Large intestine (tissue), 3 donors: ENCODE results near the gene ARHGEF39. TPM values are rescaled to one million over a fixed set of nuclear protein-coding genes. Genes with fewer than 3 reads are reported as not detected.

ENCODE experiments used
- DNase-seq, 2 donors: peaks; one replicate each; pipeline versions ENCODE4 v3.0.0 to v3.0.0-alpha.2; 2013
- H3K27ac ChIP-seq: one replicate; pipeline ENCODE4 v1.5.1; 2013; ENCODE audit warnings: low read length
- H3K27me3 ChIP-seq: 2 replicates; pipeline ENCODE4 v1.6.1; 2013; ENCODE audit warnings: low read length; ENCODE audit not compliant: control insufficient read depth, insufficient read depth
- H3K36me3 ChIP-seq: 2 replicates; pipeline ENCODE4 v1.6.1; 2013; ENCODE audit warnings: low read length; ENCODE audit not compliant: control insufficient read depth, insufficient read depth
- H3K4me1 ChIP-seq: one replicate; pipeline ENCODE4 v1.6.1; 2013; ENCODE audit warnings: low read length; ENCODE audit not compliant: control insufficient read depth, insufficient read depth
- H3K4me3 ChIP-seq: one replicate; pipeline ENCODE4 v1.5.1; 2013; ENCODE audit warnings: low read length
- H3K9me3 ChIP-seq: one replicate; pipeline ENCODE4 v1.6.1; 2013; ENCODE audit warnings: mild to moderate bottlenecking, low read depth, low read length, moderate library complexity; ENCODE audit not compliant: control insufficient read depth
- WGBS: methylation state at CpG from one replicate; pipeline ENCODE4 v1.1.5; 2013; ENCODE audit warnings: low lambda C conversion rate; ENCODE audit not compliant: insufficient coverage; 5-methylcytosine and 5-hydroxymethylcytosine counted together
- polyA plus RNA-seq: library from polyadenylated mRNA; unstranded; fragments of 120-200 nt; gene quantifications from one replicate; pipeline ENCODE4 v1.2.1, GENCODE V29; 2013

Gene ARHGEF39
- polyA plus RNA-seq, 1 donor = 5.2 TPM

- Histone ChIP-seq H3K4me3 (peak overlapping the region; percentile 55), H3K4me1 (peaks cover 13% of the 10 kb centered on the region), H3K9me3 (no peaks in the 10 kb centered on the region), H3K36me3 (no peaks in the 10 kb centered on the region), H3K27ac (no peak overlapping the region), H3K27me3 (peaks cover 7% of the 10 kb centered on the region)
- WGBS = no CpG with 5 or more reads among the region's 51 CpGs
- DNase-seq = peak; percentile 47 to 50
Observed at GRCh38 chr9:35675732-35676392, 10.9 kb upstream of the ARHGEF39 start.

DNA sequence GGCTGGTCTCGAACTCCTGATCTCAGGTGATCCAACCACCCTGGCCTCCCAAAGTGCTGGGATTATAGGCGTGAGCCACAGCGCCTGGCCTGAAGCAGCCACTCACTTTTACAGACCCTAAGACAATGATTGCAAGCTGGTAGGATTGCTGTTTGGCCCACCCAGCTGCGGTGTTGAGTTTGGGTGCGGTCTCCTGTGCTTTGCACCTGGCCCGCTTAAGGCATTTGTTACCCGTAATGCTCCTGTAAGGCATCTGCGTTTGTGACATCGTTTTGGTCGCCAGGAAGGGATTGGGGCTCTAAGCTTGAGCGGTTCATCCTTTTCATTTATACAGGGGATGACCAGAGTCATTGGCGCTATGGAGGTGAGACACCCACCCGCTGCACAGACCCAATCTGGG, 10.2 kb upstream of the ARHGEF39 start:
- peaks cover 7% of the 10 kb centered on the region for H3K27me3 ChIP-seq
- peaks cover 13% of the 10 kb centered on the region for H3K4me1 ChIP-seq
- peak overlapping the region; percentile 55 for H3K4me3 ChIP-seq
- no CpG with 5 or more reads among the region's 13 CpGs for WGBS
- peak in 1 of 2 donors; percentile 21 for DNase-seq
- H3K27ac ChIP-seq = no peak overlapping the region
- H3K9me3 ChIP-seq = no peaks in the 10 kb centered on the region
- no peaks in the 10 kb centered on the region for H3K36me3 ChIP-seq

GRCh38 chr9:35674025-35674361, 9.0 kb upstream of the ARHGEF39 start:
- no peak overlapping the region for H3K4me3 ChIP-seq
- no CpG with 5 or more reads among the region's 3 CpGs for whole genome bisulfite sequencing
- peaks cover 23% of the 10 kb centered on the region for H3K4me1 ChIP-seq
- H3K27ac ChIP-seq = no peak overlapping the region
- no peaks in the 10 kb centered on the region for H3K36me3 ChIP-seq
- no peaks in the 10 kb centered on the region for H3K9me3 ChIP-seq
- no peak for DNase-seq
- peaks cover 7% of the 10 kb centered on the region for H3K27me3 ChIP-seq

- peaks cover 7% of the 10 kb centered on the region for H3K27me3 ChIP-seq
- H3K9me3 ChIP-seq = no peaks in the 10 kb centered on the region
- no peaks in the 10 kb centered on the region for H3K36me3 ChIP-seq
- 71% methylated on average over 1 of the region's 10 CpGs for WGBS
- peaks cover 28% of the 10 kb centered on the region for H3K4me1 ChIP-seq
- DNase-seq = no peak
- no peak within 1 kb of the TSS for H3K4me3 ChIP-seq
- H3K27ac ChIP-seq = no peak within 1 kb of the TSS
Observed at GRCh38 chr9:35673132-35674024, 8.4 kb upstream of the ARHGEF39 start, which contains the start of gene CA9. Gene CA9, plus strand, starts transcription at chr9:35673928. Its CDS starts 32 bp downstream, at chr9:35673960.

GRCh38 chr9:35669331-35670145, 4.5 kb upstream of the ARHGEF39 start:
- peak overlapping the region; percentile 66 for H3K27ac ChIP-seq
- no peak overlapping the region for H3K4me3 ChIP-seq
- peak; percentile 79 to 87 for DNase-seq
- H3K27me3 ChIP-seq = no peaks in the 10 kb centered on the region
- H3K4me1 ChIP-seq = peaks cover 18% of the 10 kb centered on the region
- no peaks in the 10 kb centered on the region for H3K36me3 ChIP-seq
- WGBS = no CpG with 5 or more reads among the region's 6 CpGs
- no peaks in the 10 kb centered on the region for H3K9me3 ChIP-seq

- no peak overlapping the region for H3K27ac ChIP-seq
- H3K27me3 ChIP-seq = no peaks in the 10 kb centered on the region
- no peak for DNase-seq
- H3K4me1 ChIP-seq = peaks cover 19% of the 10 kb centered on the region
- no peaks in the 10 kb centered on the region for H3K36me3 ChIP-seq
- H3K4me3 ChIP-seq = no peak overlapping the region
- no CpG with 5 or more reads among the region's 3 CpGs for WGBS
- no peaks in the 10 kb centered on the region for H3K9me3 ChIP-seq
Observed at GRCh38 chr9:35667939-35668338, 2.9 kb upstream of the ARHGEF39 start.

- Histone ChIP-seq H3K36me3 (no peaks in the 10 kb centered on the region), H3K27ac (no peak overlapping the region), H3K4me1 (peaks cover 19% of the 10 kb centered on the region), H3K4me3 (no peak overlapping the region), H3K27me3 (no peaks in the 10 kb centered on the region), H3K9me3 (no peaks in the 10 kb centered on the region)
- no peak for DNase-seq
- no CpG with 5 or more reads among the region's 5 CpGs for WGBS
Observed at GRCh38 chr9:35666549-35666948, 1.6 kb upstream of the ARHGEF39 start.

GRCh38 chr9:35666045-35666444, 1.1 kb upstream of the ARHGEF39 start:
- no CpG with 5 or more reads among the region's 1 CpG for WGBS
- Histone ChIP-seq H3K27ac (no peak overlapping the region), H3K4me3 (no peak overlapping the region), H3K27me3 (no peaks in the 10 kb centered on the region), H3K4me1 (peaks cover 19% of the 10 kb centered on the region), H3K9me3 (no peaks in the 10 kb centered on the region), H3K36me3 (peaks cover 2% of the 10 kb centered on the region)
- DNase-seq = no peak

- Histone ChIP-seq H3K36me3 (peaks cover 7% of the 10 kb centered on the region), H3K4me1 (peaks cover 19% of the 10 kb centered on the region), H3K9me3 (no peaks in the 10 kb centered on the region), H3K27me3 (no peaks in the 10 kb centered on the region), H3K27ac (no peak overlapping the region), H3K4me3 (peak overlapping the region; percentile 62)
- WGBS = 82% methylated on average over 3 of the region's 5 CpGs
- DNase-seq = no peak
Observed at GRCh38 chr9:35665471-35665818, 450 bp upstream of the ARHGEF39 start.

DNA sequence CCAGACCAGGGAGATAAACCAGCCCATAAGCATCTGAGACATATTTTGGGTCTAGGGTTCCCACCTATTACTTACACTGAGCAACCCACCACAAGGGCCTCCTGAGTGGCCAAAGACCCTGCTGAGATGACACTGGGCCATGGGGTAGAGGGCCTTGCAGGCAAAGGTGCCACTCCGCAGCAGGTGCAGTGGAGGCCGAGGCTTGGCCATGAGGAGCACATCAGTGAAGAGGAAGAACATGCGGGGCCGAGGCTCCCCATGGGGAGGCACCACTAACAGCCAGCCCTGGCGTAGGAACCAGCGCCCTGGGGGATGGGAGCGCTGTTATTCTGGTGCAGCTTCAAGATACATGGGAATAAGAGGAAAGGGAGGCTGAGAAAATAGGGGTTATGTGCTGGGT, 2.6 kb downstream of the ARHGEF39 start:
- H3K27ac ChIP-seq = no peak overlapping the region
- no CpG with 5 or more reads among the region's 7 CpGs for WGBS
- H3K27me3 ChIP-seq = no peaks in the 10 kb centered on the region
- peaks cover 12% of the 10 kb centered on the region for H3K36me3 ChIP-seq
- peaks cover 3% of the 10 kb centered on the region for H3K9me3 ChIP-seq
- peaks cover 9% of the 10 kb centered on the region for H3K4me1 ChIP-seq
- H3K4me3 ChIP-seq = no peak overlapping the region
- no peak for DNase-seq
